Peyer's patch (tissue), 4 donors: Measurements from ENCODE around the gene MLST8. TPM values are rescaled to one million over a fixed set of nuclear protein-coding genes. Genes with fewer than 3 reads are reported as not detected.

Experiments used
- DNase-seq, 3 donors: peaks; one replicate each; pipeline ENCODE4 v3.0.0-alpha.2; 2017 to 2019
- H3K27ac ChIP-seq, 4 donors: fragments of 200-600 bp; sonication (generic); one replicate each; pipeline ENCODE4 v1.5.1; 2016 to 2019
- H3K27me3 ChIP-seq, 2 donors: fragments of 200-600 bp; sonication (generic); one replicate each; pipeline ENCODE4 v1.5.1; 2019
- H3K36me3 ChIP-seq, 3 donors: fragments of 200-600 bp; sonication (generic); one replicate each; pipeline ENCODE4 v1.5.1; 2016 to 2019
- H3K4me1 ChIP-seq, 4 donors: fragments of 200-600 bp; sonication (generic); one replicate each; pipeline ENCODE4 v1.5.1; 2016 to 2019
- H3K4me3 ChIP-seq, 4 donors: fragments of 200-600 bp; sonication (generic); 1 replicate in 3 of 4; 2 replicates in 1 of 4; pipeline ENCODE4 v1.5.1; 2016 to 2019; ENCODE audit warnings: mild to moderate bottlenecking in 1 of 4
- H3K9me3 ChIP-seq, 4 donors: fragments of 200-600 bp; sonication (generic); one replicate each; pipeline ENCODE4 v1.5.1; 2016 to 2019; ENCODE audit warnings: mild to moderate bottlenecking in 1 of 4
- POLR2A ChIP-seq, 2 donors: fragments of 450-650 bp; IDR thresholded peaks; one replicate each; pipeline ENCODE4 v1.5.1; 2017; ENCODE audit warnings: antibody characterized with exemption in 2 of 2, mild to moderate bottlenecking in 2 of 2, moderate library complexity in 2 of 2
- total RNA-seq, 4 donors: library from RNA; depleted of rRNA; stranded (reverse); fragments of >200 nt; gene quantifications; one replicate each; pipeline ENCODE4 v1.1.0, GENCODE V29; 2016
- TF ChIP-seq, protein P1 (sequence below), 6 experiments: fragments of 450-650 bp in 4 of 6; fragments of 200-600 bp in 2 of 6; sonication (generic) in 1 of 6; IDR thresholded peaks; one replicate each; pipeline ENCODE4 v1.5.1; 2017 to 2019; ENCODE audit warnings: antibody characterized with exemption in 6 of 6, mild to moderate bottlenecking in 3 of 6, moderate library complexity in 1 of 6

MLST8 gene
- total RNA-seq, 4 donors from 2014 or later: 45.7 to 95.7 (median 69.4) TPM

- Histone ChIP-seq H3K27me3 (peaks cover 0 to 19% of the 10 kb centered on the region in 2 donors), H3K27ac (no peak overlapping the region), H3K4me1 (peaks cover 5 to 28% (median 14%) of the 10 kb centered on the region in 4 donors), H3K9me3 (no peaks in the 10 kb centered on the region), H3K4me3 (no peak overlapping the region), H3K36me3 (peaks cover 0 to 77% (median 0%) of the 10 kb centered on the region in 3 donors)
- TF ChIP-seq, protein P1, sequence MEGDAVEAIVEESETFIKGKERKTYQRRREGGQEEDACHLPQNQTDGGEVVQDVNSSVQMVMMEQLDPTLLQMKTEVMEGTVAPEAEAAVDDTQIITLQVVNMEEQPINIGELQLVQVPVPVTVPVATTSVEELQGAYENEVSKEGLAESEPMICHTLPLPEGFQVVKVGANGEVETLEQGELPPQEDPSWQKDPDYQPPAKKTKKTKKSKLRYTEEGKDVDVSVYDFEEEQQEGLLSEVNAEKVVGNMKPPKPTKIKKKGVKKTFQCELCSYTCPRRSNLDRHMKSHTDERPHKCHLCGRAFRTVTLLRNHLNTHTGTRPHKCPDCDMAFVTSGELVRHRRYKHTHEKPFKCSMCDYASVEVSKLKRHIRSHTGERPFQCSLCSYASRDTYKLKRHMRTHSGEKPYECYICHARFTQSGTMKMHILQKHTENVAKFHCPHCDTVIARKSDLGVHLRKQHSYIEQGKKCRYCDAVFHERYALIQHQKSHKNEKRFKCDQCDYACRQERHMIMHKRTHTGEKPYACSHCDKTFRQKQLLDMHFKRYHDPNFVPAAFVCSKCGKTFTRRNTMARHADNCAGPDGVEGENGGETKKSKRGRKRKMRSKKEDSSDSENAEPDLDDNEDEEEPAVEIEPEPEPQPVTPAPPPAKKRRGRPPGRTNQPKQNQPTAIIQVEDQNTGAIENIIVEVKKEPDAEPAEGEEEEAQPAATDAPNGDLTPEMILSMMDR (IDR thresholded peaks at IDR 0.05): no peak
- no peak for TF ChIP-seq POLR2A (IDR thresholded peaks at IDR 0.05)
- no peak for DNase-seq
Measured at GRCh38 chr16:2233046-2233775, 28.0 kb downstream of the MLST8 start.

DNA sequence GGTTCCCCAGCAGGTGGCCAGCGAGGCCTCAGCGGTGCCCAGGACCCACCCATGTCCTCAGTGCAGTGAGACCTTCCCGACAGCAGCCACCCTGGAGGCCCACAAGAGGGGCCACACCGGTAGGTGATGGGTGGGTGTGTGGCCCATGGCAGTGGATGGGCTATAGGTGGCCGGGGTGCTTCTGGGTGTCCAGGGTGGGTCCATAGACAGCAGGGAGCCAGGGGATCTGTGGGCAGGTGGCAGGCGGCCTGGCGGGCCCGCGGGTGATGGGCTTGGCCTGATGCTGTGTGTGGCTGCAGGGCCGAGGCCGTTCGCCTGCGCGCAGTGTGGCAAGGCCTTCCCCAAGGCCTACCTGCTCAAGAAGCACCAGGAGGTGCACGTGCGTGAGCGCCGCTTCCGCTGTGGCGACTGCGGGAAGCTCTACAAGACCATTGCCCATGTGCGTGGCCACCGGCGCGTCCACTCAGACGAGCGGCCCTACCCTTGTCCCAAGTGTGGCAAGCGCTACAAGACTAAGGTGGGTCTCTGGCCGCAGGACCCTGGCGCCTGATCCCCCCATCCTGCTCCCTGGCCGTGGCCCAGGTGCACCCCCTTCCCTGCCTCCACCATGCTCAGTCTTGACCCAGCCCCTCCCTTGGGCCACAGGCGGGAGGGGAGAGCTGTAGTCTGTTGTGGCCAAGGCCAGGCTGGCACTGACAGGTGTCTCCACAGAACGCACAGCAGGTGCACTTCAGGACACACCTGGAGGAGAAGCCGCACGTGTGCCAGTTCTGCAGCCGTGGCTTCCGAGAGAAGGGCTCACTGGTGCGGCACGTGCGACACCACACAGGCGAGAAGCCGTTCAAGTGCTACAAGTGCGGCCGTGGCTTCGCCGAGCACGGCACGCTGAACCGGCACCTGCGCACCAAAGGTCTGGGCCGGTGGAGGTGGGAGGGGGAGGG, 28.9 kb downstream of the MLST8 start:
- H3K27ac ChIP-seq: no peak overlapping the region
- no peak for TF ChIP-seq POLR2A (IDR thresholded peaks at IDR 0.05)
- TF ChIP-seq, protein P1 (IDR thresholded peaks at IDR 0.05): no peak
- H3K9me3 ChIP-seq: no peaks in the 10 kb centered on the region
- H3K4me1 ChIP-seq: peaks cover 5 to 28% (median 14%) of the 10 kb centered on the region in 4 donors
- peaks cover 0 to 19% of the 10 kb centered on the region in 2 donors for H3K27me3 ChIP-seq
- H3K4me3 ChIP-seq: no peak overlapping the region
- H3K36me3 ChIP-seq: peaks cover 0 to 68% (median 0%) of the 10 kb centered on the region in 3 donors
- DNase-seq: peak in 1 of 3 donors; percentile 44

- H3K27me3 ChIP-seq: peaks cover 0 to 19% of the 10 kb centered on the region in 2 donors
- no peak overlapping the region for H3K4me3 ChIP-seq
- DNase-seq: no peak
- no peak for TF ChIP-seq POLR2A (IDR thresholded peaks at IDR 0.05)
- TF ChIP-seq, protein P1 (IDR thresholded peaks at IDR 0.05): no peak
- H3K4me1 ChIP-seq: peaks cover 5 to 28% (median 14%) of the 10 kb centered on the region in 4 donors
- H3K36me3 ChIP-seq: peaks cover 0 to 61% (median 0%) of the 10 kb centered on the region in 3 donors
- H3K27ac ChIP-seq: no peak overlapping the region
- H3K9me3 ChIP-seq: no peaks in the 10 kb centered on the region
Measured at GRCh38 chr16:2234813-2235170, 29.5 kb downstream of the MLST8 start.

DNA sequence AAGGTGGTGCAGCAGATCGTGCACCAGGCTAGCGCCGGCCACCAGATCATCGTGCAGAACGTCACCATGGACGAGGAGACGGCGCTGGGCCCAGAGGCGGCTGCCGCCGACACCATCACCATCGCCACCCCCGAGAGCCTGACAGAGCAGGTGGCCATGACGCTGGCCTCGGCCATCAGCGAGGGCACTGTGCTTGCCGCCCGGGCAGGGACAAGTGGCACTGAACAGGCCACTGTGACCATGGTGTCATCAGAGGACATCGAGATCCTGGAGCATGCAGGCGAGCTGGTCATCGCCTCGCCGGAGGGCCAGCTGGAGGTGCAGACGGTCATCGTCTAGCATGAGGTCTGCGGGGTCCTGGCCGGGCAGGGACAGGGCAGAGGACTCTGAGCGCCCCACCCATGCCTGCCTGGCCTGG, 30.0 kb downstream of the MLST8 start:
- no peak overlapping the region for H3K4me3 ChIP-seq
- TF ChIP-seq POLR2A (IDR thresholded peaks at IDR 0.05): no peak
- TF ChIP-seq, protein P1 (IDR thresholded peaks at IDR 0.05): no peak
- peaks cover 0 to 19% of the 10 kb centered on the region in 2 donors for H3K27me3 ChIP-seq
- H3K36me3 ChIP-seq: peaks cover 0 to 57% (median 0%) of the 10 kb centered on the region in 3 donors
- DNase-seq: peak in 1 of 3 donors; percentile 45
- H3K9me3 ChIP-seq: no peaks in the 10 kb centered on the region
- H3K4me1 ChIP-seq: peaks cover 5 to 28% (median 14%) of the 10 kb centered on the region in 4 donors
- no peak overlapping the region for H3K27ac ChIP-seq

DNA sequence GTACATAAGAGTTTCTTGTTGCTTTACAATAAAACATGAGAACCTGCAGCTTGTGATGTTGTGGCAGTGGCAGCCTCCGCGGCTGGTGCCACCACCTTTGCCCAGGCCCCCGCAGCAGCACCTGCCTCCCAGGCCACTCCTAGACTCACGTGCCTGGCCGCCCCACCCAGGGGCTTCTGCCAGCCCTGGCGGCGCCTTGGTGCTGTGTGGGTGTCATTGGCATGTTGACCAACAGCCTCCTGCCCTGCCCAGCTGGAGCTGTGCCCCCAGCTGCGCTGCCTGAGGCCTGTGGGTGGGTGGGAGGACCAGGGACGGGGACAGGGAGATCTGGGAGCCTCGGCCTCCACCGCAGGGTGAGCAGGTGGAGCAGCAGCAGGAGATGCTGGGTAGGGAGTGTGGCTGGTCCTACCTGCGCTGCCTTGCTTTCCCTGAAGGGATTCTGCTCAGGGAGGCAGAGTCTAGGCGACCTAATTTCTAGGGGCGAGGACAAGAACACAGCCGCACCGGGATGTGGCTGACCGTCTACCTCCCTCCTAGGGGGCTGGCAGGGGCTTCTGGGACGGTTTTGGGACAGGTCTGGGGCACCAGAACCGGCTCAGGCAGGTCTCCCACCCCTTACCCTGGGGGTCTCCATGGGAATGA, 30.6 kb downstream of the MLST8 start:
- Histone ChIP-seq H3K9me3 (no peaks in the 10 kb centered on the region), H3K27me3 (peaks cover 0 to 19% of the 10 kb centered on the region in 2 donors), H3K4me1 (peaks cover 5 to 28% (median 14%) of the 10 kb centered on the region in 4 donors), H3K27ac (no peak overlapping the region), H3K4me3 (no peak overlapping the region), H3K36me3 (peaks cover 0 to 52% (median 0%) of the 10 kb centered on the region in 3 donors)
- TF ChIP-seq, protein P1 (IDR thresholded peaks at IDR 0.05): no peak
- TF ChIP-seq POLR2A (IDR thresholded peaks at IDR 0.05): no peak
- DNase-seq: no peak
